ENCODE data around the gene DRG2. TPM values are rescaled to one million over a fixed set of nuclear protein-coding genes. Genes with fewer than 3 reads are reported as not detected.

DRG2 gene
- total and polyA plus RNA-seq, 4 experiments from 2014 or later = 40.3 to 61.0 (median 53.6) TPM

DNA sequence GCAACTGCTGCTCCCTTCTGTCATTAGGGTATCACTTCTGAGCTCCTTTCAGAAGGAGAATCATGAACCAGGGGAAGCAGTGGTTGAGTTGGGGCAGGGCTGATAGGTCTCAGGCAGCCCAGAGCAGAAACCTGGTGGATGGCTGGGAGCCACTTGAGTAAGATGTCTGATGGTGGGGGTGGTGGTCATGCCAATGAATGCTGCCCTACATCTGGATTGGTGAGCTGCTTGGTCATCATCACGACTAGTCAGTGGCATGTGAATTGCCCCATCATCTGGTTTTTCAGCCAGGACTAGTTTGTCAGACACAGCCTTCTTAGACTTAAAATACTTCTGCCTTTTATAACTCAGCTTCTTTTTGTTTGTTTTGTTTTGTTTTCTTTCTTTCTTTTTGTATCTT lies 46.0 kb upstream of the DRG2 start:
- Histone ChIP-seq H3K4me3 (ENCODE audit: low read length in 2 of 2) (no peak overlapping the region), H3K9me3 (ENCODE audit: control insufficient read depth in 1 of 2, low read length in 2 of 2) (no peaks in the 10 kb centered on the region), H3K27me3 (ENCODE audit: insufficient read depth, low read length) (no peaks in the 10 kb centered on the region), H3K36me3 (ENCODE audit: insufficient read depth, low read length) (no peaks in the 10 kb centered on the region), H3K27ac (ENCODE audit: low read depth, low read length) (no peak overlapping the region), H3K4me1 (ENCODE audit: insufficient read depth, low read length) (peaks cover 26% of the 10 kb centered on the region)
- intact Hi-C loops (cut with micrococcal nuclease) = no loop called here
- ChIA-PET CTCF (ENCODE audit: partially characterized antibody) (no interaction called here), POLR2A (ENCODE audit: partially characterized antibody) (no interaction called here)
- Mint-ChIP-seq H3K4me1 (peaks cover 34 to 60% (median 46%) of the 10 kb centered on the region in 4 donors), H3K27me3 (no peaks in the 10 kb centered on the region), H3K27ac (peak overlapping the region in 2 of 7 donors; percentile 35 to 80), H3K36me3 (peaks cover 1 to 9% of the 10 kb centered on the region in 2 donors), H3K9me3 (peaks cover 0 to 1% (median 0%) of the 10 kb centered on the region in 8 donors), H3K4me3 (peak overlapping the region in 7 of 8 donors; percentile 66 to 91 (median 87))
- no peak for DNase-seq

DNA sequence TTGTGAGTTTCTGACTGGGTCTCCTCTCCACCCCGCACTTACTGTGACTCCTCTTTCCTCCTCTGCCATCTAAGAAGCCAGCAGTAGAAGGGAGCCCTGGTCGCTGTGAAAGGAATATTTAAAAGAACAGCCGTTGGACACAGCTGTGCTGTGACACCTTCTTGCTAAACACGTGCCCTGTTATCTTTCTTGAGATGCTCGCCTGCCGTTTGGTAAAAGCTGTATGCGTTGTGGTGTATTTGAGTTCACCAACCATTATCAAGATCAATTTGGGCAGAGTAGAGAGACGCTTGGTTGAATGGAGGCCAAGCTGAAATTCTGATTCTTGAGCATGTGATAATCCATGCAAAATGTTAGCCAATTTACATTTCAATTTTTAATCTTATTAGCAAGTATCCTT lies 44.8 kb upstream of the DRG2 start:
- ChIA-PET CTCF (ENCODE audit: partially characterized antibody) (interaction anchor here (1.3 kb wide), 1 partner anchor 9 kb away, joined by 8 read pairs; no protein-coding TSS in a partner anchor), POLR2A (ENCODE audit: partially characterized antibody) (no interaction called here)
- Mint-ChIP-seq H3K36me3 (peaks cover 6 to 12% of the 10 kb centered on the region in 2 donors), H3K4me1 (peaks cover 27 to 50% (median 37%) of the 10 kb centered on the region in 4 donors), H3K4me3 (no peak overlapping the region), H3K9me3 (peaks cover 0 to 1% (median 0%) of the 10 kb centered on the region in 8 donors), H3K27ac (peak overlapping the region in 2 of 7 donors; percentile 1 to 61), H3K27me3 (no peaks in the 10 kb centered on the region)
- no peak for DNase-seq
- no peaks in the 10 kb centered on the region for H3K27me3 ChIP-seq (ENCODE audit: insufficient read depth, low read length)
- H3K27ac ChIP-seq (ENCODE audit: low read depth, low read length) = no peak overlapping the region
- H3K9me3 ChIP-seq (ENCODE audit: control insufficient read depth in 1 of 2, low read length in 2 of 2) = no peaks in the 10 kb centered on the region
- peaks cover 17% of the 10 kb centered on the region for H3K4me1 ChIP-seq (ENCODE audit: insufficient read depth, low read length)
- no peak overlapping the region for H3K4me3 ChIP-seq (ENCODE audit: low read length in 2 of 2)
- no peaks in the 10 kb centered on the region for H3K36me3 ChIP-seq (ENCODE audit: insufficient read depth, low read length)
- intact Hi-C loops (cut with micrococcal nuclease) = no loop called here

DNA sequence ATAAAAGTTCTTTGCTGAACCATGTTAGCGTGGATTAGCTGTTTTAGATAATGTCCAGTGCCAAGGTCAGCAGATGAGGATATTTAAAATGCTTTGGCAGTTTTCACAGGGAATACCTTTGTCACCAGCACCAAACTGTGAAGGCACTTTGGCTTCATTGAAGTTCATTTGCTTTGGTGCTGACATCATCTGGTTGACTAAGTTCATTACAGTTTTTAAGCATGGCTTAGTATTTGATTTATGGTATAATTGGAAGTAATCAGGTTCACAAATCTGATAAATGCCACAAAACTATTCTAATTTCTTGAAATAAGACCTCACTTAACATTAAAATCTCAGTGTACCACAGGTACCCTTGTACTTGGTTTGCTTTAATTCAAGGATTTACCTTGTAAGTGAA lies 44.3 kb upstream of the DRG2 start:
- peaks cover 6 to 11% of the 10 kb centered on the region in 2 donors for H3K36me3 Mint-ChIP-seq
- no peak overlapping the region for H3K4me3 Mint-ChIP-seq
- no peak overlapping the region for H3K4me3 ChIP-seq (ENCODE audit: low read length in 2 of 2)
- peaks cover 23 to 45% (median 33%) of the 10 kb centered on the region in 4 donors for H3K4me1 Mint-ChIP-seq
- CTCF ChIA-PET (ENCODE audit: partially characterized antibody) = interaction anchor here (1.3 kb wide), 1 partner anchor 10 kb away, joined by 8 read pairs; no protein-coding TSS in a partner anchor
- no peaks in the 10 kb centered on the region for H3K36me3 ChIP-seq (ENCODE audit: insufficient read depth, low read length)
- no peaks in the 10 kb centered on the region for H3K9me3 ChIP-seq (ENCODE audit: control insufficient read depth in 1 of 2, low read length in 2 of 2)
- no peaks in the 10 kb centered on the region for H3K27me3 Mint-ChIP-seq
- H3K4me1 ChIP-seq (ENCODE audit: insufficient read depth, low read length) = peaks cover 12% of the 10 kb centered on the region
- no peak overlapping the region for H3K27ac Mint-ChIP-seq
- POLR2A ChIA-PET (ENCODE audit: partially characterized antibody) = no interaction called here
- H3K27ac ChIP-seq (ENCODE audit: low read depth, low read length) = no peak overlapping the region
- peaks cover 0 to 1% (median 0%) of the 10 kb centered on the region in 8 donors for H3K9me3 Mint-ChIP-seq
- H3K27me3 ChIP-seq (ENCODE audit: insufficient read depth, low read length) = no peaks in the 10 kb centered on the region
- DNase-seq = no peak
- intact Hi-C loops (cut with micrococcal nuclease) = no loop called here

DNA sequence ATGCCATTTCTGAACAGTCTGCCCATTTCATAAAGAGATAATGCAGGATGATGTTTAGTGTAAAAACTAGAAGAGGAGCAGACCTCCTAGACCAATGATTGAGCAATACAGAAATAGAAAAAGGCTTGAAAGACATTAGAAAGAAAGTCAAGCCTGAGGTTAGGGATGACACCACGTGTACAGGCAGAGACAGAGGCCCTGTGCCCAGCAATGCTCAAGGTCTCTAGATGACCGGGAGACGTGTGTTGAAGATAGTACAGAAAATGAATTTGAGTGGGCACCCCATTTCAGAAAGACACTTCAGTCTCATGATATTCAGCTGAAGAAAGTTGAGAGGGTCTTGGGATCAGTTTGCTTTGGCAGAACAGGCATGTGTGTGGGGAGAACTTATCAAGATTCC lies 43.1 kb upstream of the DRG2 start:
- Mint-ChIP-seq H3K36me3 (peaks cover 6 to 8% of the 10 kb centered on the region in 2 donors), H3K9me3 (no peaks in the 10 kb centered on the region), H3K4me3 (no peak overlapping the region), H3K27me3 (no peaks in the 10 kb centered on the region), H3K4me1 (peaks cover 17 to 35% (median 26%) of the 10 kb centered on the region in 4 donors), H3K27ac (peak overlapping the region in 1 of 7 donors; percentile 74)
- ChIA-PET POLR2A (ENCODE audit: partially characterized antibody) (no interaction called here), CTCF (ENCODE audit: partially characterized antibody) (no interaction called here)
- Histone ChIP-seq H3K9me3 (ENCODE audit: control insufficient read depth in 1 of 2, low read length in 2 of 2) (no peaks in the 10 kb centered on the region), H3K27me3 (ENCODE audit: insufficient read depth, low read length) (no peaks in the 10 kb centered on the region), H3K4me3 (ENCODE audit: low read length in 2 of 2) (no peak overlapping the region), H3K27ac (ENCODE audit: low read depth, low read length) (no peak overlapping the region), H3K4me1 (ENCODE audit: insufficient read depth, low read length) (peaks cover 10% of the 10 kb centered on the region), H3K36me3 (ENCODE audit: insufficient read depth, low read length) (no peaks in the 10 kb centered on the region)
- DNase-seq = no peak
- intact Hi-C loops (cut with micrococcal nuclease) = no loop called here

DNA sequence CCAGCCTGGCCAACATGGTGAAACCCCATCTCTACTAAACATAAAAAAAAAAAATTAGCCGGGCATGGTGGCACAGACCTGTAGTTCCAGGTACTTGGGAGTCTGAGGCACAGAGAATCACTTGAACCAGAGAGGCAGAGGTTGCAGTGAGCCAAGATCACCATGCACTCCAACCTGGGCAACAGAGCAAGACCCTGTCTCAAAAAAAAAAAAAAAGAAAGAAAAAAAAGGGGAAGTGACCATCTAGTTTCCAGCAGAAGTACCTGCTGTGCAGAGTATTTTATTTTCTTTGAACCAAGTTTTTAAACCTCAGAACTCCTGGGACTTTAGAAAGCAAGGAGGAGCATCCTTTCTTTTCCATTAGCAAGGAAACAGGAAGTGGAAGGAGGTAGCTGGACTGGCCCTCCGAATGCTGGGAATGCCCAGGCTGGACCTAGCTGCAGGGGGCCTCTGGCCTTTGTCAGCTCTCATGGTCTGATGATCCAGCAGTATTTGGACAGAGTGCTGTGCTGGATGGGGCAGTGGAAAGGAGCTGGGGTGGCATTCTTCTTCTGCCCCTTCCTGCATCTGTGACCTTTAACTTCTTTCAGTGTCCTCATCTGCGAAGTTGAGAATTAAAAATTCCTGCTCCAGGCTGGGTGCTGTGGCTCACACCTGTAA lies 41.9 kb upstream of the DRG2 start:
- Histone ChIP-seq H3K27me3 (ENCODE audit: insufficient read depth, low read length) (no peaks in the 10 kb centered on the region), H3K9me3 (ENCODE audit: control insufficient read depth in 1 of 2, low read length in 2 of 2) (no peaks in the 10 kb centered on the region), H3K4me3 (ENCODE audit: low read length in 2 of 2) (no peak overlapping the region), H3K27ac (ENCODE audit: low read depth, low read length) (no peak overlapping the region), H3K4me1 (ENCODE audit: insufficient read depth, low read length) (peaks cover under 1% of the 10 kb centered on the region), H3K36me3 (ENCODE audit: insufficient read depth, low read length) (no peaks in the 10 kb centered on the region)
- H3K4me3 Mint-ChIP-seq = no peak overlapping the region
- H3K27ac Mint-ChIP-seq = no peak overlapping the region
- POLR2A ChIA-PET (ENCODE audit: partially characterized antibody) = no interaction called here
- H3K4me1 Mint-ChIP-seq = peaks cover 12 to 26% (median 18%) of the 10 kb centered on the region in 4 donors
- intact Hi-C loops (cut with micrococcal nuclease) = no loop called here
- CTCF ChIA-PET (ENCODE audit: partially characterized antibody) = no interaction called here
- no peak for DNase-seq
- no peaks in the 10 kb centered on the region for H3K9me3 Mint-ChIP-seq
- peaks cover 6 to 8% of the 10 kb centered on the region in 2 donors for H3K36me3 Mint-ChIP-seq
- no peaks in the 10 kb centered on the region for H3K27me3 Mint-ChIP-seq

DNA sequence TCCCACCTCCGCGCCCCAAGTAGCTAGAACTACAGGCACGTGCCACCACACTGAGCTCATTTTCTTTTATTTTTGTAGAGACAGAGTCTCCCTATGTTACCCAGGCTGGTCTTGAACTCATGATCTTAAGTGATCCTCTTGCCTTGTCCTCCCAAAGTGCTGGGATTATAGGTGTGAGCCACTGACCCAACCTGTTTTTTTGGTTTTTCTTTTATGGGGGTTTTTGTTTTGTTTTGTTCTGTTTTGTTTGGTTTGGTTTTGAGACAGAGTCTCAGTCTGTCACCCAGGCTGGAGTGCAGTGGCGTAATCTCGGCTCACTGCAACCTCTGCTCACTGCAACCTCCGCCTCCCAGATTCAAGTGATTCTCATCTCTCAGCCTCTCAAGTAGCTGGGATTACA lies 32.2 kb upstream of the DRG2 start:
- peaks cover 28% of the 10 kb centered on the region for H3K36me3 ChIP-seq (ENCODE audit: insufficient read depth, low read length)
- Mint-ChIP-seq H3K27me3 (no peaks in the 10 kb centered on the region), H3K4me3 (no peak overlapping the region), H3K27ac (peak overlapping the region in 1 of 7 donors; percentile 77), H3K36me3 (peaks cover 29 to 47% of the 10 kb centered on the region in 2 donors), H3K9me3 (no peaks in the 10 kb centered on the region), H3K4me1 (no peaks in the 10 kb centered on the region)
- POLR2A ChIA-PET (ENCODE audit: partially characterized antibody) = no interaction called here
- no peaks in the 10 kb centered on the region for H3K4me1 ChIP-seq (ENCODE audit: insufficient read depth, low read length)
- no peak for DNase-seq
- H3K9me3 ChIP-seq (ENCODE audit: control insufficient read depth in 1 of 2, low read length in 2 of 2) = no peaks in the 10 kb centered on the region
- intact Hi-C loops (cut with micrococcal nuclease) = no loop called here
- CTCF ChIA-PET (ENCODE audit: partially characterized antibody) = no interaction called here
- H3K4me3 ChIP-seq (ENCODE audit: low read length in 2 of 2) = no peak overlapping the region
- no peaks in the 10 kb centered on the region for H3K27me3 ChIP-seq (ENCODE audit: insufficient read depth, low read length)
- no peak overlapping the region for H3K27ac ChIP-seq (ENCODE audit: low read depth, low read length)

DNA sequence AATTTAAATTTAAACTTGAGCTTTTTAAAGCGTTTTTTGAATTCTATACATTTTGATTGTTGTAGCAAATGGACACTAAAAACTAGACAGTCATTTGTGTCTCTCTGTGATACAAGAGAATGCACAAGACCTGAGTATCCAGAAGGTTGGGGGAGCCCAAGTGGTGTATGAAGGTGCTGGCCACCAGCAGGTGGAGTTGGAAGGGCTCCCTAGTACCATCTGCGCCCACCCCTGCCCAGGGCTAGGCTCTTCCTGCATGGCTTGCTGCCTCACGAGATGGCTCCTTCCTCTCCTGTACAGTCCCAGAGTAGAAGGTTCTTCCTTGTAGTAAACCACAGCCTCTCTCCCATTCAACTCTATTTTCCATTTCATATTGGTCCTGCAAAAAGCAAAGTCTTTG lies 31.5 kb upstream of the DRG2 start:
- intact Hi-C loops (cut with micrococcal nuclease) = no loop called here
- Mint-ChIP-seq H3K4me1 (no peaks in the 10 kb centered on the region), H3K9me3 (no peaks in the 10 kb centered on the region), H3K36me3 (peaks cover 29 to 50% of the 10 kb centered on the region in 2 donors), H3K4me3 (no peak overlapping the region), H3K27me3 (no peaks in the 10 kb centered on the region), H3K27ac (no peak overlapping the region)
- POLR2A ChIA-PET (ENCODE audit: partially characterized antibody) = no interaction called here
- H3K27me3 ChIP-seq (ENCODE audit: insufficient read depth, low read length) = no peaks in the 10 kb centered on the region
- peaks cover 31% of the 10 kb centered on the region for H3K36me3 ChIP-seq (ENCODE audit: insufficient read depth, low read length)
- no peak overlapping the region for H3K4me3 ChIP-seq (ENCODE audit: low read length in 2 of 2)
- H3K9me3 ChIP-seq (ENCODE audit: control insufficient read depth in 1 of 2, low read length in 2 of 2) = no peaks in the 10 kb centered on the region
- no peak overlapping the region for H3K27ac ChIP-seq (ENCODE audit: low read depth, low read length)
- CTCF ChIA-PET (ENCODE audit: partially characterized antibody) = no interaction called here
- DNase-seq = no peak
- H3K4me1 ChIP-seq (ENCODE audit: insufficient read depth, low read length) = no peaks in the 10 kb centered on the region
